HG02981 (cell line): ENCODE measurements around the gene ELOVL2.
"Not testable (repeated sequence)": the region's sequence is repeated elsewhere in the genome, so short reads cannot be mapped to it uniquely, and the experiment has no call there.

Source experiments
- ATAC-seq: cut with Tn5 transposase; IDR thresholded peaks from one replicate; pipeline ENCODE4 v1.9.1; 2021; ENCODE audit warnings: mild to moderate bottlenecking, moderate library complexity; ENCODE audit not compliant: unreplicated experiment

Gene ELOVL2, protein sequence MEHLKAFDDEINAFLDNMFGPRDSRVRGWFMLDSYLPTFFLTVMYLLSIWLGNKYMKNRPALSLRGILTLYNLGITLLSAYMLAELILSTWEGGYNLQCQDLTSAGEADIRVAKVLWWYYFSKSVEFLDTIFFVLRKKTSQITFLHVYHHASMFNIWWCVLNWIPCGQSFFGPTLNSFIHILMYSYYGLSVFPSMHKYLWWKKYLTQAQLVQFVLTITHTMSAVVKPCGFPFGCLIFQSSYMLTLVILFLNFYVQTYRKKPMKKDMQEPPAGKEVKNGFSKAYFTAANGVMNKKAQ

DNA sequence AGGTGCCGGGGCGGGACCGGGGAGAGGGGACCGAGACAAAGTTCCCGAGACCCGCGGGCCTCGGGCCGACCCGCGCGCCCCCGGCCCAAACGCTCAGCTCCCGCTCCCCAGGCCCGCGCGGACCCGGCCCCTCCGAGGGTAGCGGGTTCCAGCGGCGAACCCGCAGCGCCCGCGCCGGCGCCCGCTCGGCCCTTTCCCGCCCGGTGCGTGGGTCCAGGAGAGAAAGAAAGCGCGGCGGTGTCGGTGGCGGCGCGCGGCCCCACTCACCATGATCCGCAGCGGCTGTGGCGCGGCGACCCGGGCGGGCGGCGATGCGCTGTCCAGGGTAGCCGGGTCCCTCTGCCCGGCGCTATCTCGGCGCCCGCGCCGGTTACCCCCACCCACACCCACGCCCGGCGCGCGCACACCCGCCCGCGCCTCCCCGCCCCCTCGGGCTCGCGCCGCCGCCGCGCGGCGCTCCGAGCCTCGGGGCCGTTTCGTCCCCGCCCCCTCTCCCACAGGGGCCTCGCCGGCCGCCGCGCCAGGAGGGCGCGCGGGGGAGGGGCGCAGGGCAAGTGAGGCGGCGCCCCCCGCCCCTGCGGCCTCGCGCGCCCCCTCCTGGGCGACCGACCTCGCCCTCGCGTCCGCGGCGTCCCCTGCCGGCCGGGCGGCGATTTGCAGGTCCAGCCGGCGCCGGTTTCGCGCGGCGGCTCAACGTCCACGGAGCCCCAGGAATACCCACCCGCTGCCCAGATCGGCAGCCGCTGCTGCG lies at the start of gene ELOVL2:
Gene ELOVL2, minus strand, starts transcription at position 345 of the 751 bp plus-strand sequence. Its CDS starts 75 bp downstream, at position 270.
- ATAC-seq, result peak; percentile 49

DNA sequence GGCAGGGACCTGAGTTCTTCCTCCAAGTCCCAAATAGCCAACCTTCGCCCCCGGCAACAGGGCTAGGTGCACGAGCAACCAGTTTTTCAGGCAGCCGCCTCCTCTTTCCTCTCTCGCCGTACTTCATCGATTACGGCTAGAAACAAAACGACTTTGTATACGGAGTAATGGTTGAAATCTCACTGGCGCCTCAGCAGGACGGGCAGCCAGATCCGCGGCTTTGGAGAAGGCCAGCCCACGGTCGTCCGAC lies 49.2 kb upstream of the ELOVL2 start:
- peak; percentile 17 for ATAC-seq

DNA sequence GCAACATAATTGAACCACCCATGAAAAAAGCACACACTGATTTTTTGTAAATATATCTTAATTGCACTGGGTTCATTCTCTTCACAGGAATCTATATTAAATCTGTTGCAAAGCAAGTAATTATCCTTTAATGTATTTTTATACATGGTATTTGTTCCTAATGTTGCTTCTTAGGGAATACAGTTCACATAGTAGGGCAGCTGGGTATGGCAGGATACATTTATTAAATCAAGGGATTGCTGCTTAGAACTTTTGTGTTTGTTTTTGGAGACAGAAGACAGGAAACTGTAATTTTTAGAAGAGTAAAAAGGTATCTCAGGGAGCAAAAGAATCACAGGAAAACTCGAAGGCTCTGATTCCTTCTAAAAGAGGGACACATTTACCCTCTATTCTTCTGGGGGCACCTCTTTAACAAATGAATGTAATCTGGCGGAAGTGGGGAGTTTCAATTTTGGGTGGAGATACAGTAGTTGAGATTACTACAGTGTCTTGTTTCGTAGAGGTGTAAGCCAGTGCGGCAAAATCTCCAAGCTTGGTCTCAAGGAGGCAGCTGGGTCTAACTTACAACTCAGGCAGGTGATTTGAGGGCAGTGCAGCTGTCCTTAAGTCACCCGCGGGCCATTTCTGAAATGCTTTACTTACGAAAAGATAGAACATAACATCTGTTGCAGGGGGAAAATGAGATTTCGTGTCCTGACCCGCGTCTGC lies 48.7 kb upstream of the ELOVL2 start:
- peak; percentile 28 for ATAC-seq

DNA sequence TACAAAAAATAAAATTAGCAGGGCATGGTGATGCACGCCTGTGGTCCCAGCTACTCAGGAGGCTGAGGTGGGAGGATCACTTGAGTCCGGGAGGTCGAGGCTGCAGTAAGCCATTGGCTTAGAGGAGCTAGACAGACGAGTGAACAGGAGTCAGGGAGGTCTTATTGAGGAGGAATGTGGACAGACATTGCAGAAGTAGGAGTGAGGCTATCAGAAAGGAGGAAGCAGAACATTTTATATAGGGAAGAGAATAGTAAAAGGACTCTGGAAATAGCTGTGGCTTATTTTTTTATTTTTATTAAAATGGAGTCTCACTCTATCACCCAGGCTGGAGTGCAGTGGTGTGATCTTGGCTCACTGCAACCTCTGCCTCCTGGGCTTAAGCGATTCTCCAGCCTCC lies 47.0 kb upstream of the ELOVL2 start:
- not testable (repeated sequence) for ATAC-seq

DNA sequence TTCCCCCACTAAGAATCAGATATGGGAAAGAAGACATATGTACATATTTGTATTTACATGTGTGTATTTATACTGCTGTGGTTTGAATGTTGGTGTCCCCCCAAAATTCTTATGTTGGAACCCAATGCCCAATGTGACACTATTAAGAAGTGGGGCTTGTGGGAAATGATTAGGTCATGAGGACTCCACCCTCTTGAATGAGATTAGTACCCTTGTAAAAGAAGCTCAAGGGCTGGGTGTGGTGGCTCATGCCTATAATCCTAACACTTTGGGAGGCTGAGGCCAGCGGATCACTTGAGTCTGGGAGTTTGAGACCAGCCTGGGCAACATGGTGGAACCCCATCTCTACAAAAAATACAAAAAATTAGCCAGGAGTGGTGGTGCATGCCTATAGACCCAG lies 45.6 kb upstream of the ELOVL2 start:
- no peak for ATAC-seq

DNA sequence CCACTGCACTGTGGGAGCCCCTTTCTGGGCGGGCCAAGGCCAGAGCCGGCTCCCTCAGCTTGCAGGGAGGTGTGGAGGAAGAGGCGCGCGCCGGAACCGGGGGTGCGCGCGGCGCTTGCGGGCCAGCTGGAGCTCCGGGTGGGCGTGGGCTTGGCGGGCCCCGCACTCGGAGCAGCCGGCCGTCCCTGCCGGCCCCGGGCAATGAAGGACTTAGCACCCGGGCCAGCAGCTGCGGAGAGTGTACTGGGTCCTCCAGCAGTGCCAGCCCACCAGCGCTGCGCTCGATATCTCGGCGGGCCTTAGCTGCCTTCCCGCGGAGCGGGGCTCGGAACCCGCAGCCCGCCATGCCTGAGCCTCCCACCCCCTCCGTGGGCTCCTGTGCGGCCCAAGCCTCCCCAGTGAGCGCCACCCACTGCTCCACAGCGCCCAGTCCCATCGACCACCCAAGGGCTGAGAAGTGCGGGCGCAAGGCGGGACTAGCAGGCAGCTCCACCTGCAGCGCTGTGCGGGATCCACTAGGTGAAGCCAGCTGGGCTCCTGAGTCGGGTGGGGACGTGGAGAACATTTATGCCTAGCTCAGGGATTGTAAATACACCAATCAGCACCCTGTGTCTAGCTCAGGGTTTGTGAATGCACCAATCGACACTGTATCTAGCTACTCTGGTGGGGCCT lies 43.2 kb upstream of the ELOVL2 start:
- not testable (repeated sequence) for ATAC-seq

DNA sequence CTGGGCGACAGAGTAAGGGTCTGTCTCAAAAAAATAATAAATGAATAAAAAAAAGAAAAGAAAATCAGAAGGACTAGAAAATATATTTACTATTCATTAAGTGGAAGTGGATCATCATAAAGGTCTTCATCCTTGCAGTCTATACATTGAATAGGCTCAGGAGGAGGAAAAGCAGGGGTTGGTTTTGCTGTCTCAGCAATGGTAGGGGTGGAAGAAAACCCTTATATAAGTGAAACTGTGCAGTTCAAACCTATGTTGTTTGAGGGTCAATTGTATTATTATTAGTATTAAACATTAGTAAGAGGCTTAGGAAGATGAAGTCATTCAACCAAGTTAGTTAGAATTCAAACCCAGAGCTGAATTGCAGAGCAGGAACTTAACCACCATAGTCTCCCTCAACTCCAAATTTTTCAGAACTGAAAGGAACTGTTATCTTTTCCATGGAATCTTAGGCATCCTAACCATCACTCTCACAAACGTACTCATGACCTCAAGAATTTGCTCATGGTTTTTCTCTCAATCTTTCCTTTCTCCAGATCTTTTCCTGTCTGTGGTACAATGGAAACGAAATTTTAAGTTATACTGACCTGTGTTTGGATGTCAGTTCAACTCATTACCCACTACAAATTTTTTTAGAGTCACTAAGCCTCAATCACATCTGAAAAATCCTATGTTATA lies 41.8 kb upstream of the ELOVL2 start:
- ATAC-seq, result no peak

DNA sequence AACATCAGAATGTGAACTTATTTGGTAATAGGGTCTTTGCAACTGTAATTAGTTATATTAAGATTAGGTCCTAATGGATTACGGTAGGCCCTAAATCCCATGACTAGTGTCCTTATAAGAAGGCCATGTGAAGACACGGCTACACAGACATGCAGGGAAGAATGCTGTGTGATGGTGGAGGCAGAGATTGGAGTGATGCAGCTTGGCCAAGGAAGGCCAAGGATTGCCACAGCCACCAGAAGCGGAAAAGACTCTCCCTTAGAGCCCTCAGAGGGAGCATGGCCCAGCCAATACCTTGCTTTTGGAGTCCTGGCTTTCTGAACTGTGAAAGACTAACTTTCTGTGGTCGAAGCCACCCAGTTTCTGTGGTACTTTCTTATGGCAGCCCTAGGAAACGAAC lies 39.9 kb upstream of the ELOVL2 start:
- ATAC-seq, result no peak

DNA sequence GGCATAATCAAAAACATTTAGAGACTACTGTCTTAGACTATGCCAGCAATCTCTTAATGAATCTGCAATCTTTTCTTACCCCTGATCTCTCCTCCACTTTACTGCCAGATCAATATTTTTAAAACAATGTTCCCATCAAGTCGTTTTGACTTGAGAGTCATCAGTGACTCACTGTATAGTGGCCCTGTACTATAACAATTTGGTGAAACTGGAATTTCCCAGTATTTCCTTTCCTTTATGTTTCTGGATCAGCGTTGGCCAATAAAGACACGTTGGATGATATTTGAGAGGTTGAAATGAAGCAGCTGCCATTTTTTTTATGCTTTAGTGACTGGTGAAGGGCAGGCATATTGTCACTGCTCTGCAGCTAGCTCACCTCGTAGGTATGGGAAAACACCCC lies 39.4 kb upstream of the ELOVL2 start:
- ATAC-seq, result no peak

DNA sequence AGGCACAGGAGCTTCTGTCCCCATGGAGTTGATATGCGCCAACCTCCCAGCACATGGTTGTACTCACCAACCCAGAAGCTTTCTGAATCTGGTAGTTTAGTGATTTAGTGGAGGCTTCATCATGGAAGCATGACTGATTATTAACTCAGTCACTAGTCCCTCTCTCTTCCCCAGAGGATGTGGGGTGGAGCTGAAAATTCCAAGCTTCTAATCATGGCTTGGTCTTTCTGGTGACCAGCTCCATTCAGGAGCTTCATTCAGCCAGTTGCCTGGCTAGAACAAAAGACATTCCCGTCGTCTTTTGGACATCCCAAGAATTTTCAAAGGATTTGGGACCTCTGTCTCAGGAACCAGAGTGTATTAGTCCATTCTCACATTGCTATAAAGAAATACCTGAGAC lies 36.2 kb upstream of the ELOVL2 start:
- ATAC-seq, result no peak

DNA sequence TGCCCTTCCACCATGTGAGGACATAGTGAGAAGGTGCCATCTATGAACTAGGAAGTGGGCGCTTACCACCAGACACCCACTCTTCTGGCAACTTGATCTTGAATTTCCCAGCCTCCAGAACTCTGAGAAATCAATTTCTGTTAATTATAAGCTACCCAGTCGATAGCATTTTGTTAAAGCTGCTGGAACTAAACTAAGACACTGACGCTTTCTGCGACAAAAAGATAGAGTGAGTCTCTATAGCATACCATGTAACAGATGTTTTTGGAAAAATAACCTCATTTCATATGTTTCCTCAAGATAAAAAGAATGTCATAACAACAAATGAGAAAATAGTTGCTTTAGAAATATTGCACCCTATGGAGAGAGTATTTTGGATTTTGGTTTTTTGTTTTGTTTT lies 34.2 kb upstream of the ELOVL2 start:
- ATAC-seq, result no peak

DNA sequence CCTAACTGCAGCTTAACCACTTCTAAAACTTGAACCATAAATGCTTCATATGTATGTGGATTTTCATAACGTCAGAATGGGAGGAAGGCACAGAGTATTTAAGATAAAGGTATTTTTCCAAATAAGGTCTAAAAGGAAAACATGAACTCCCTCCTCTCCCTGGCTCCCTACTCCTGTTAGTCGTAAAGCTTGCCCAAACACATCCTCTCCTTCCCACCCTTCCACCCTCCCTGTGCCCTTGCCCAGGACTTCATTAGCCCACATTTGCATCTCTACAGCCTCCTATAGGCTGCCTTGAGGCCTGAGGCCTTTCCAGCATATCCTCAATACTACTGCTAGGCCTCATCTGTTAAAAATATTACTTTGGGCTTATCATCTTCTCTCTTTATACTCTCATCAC lies 32.4 kb upstream of the ELOVL2 start:
- ATAC-seq, result no peak

DNA sequence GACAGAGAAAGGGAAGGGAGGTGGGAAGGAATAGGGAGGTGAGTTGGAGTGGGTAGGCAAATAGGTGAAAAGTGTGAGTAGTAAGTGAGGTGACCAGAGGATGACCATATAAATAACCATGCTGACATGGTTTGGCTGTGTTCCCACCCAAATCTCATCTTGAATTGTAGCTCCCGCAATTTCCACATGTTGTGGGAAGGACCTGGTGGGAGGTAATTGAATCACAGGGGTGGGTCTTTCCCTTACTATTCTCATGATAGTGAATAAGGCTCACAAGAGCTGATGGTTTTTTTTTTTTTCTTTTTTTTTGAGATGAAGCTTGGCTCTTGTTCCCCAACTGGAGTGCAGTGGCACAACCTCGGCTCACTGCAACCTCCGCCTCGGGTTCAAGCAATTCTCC lies 28.0 kb upstream of the ELOVL2 start:
- ATAC-seq, result no peak

DNA sequence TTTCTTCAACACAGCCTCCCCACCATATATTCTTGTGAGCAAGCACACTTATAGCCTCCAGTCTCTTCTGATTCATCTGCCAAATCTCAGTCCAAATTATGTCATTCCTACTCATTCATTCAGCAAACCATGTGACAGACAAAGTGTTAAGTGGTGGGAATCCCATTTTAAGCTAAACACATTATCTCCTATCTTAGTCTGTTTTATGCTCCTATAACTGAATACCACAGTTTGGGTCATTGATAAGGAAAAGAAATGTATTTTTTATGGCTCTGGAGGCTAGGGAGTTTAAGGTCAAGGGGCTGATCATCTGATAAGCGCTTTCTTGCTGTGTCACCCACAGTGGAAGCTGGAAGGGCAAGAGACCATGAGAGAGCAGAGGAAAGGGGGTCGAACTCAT lies 25.7 kb upstream of the ELOVL2 start:
- ATAC-seq, result no peak

DNA sequence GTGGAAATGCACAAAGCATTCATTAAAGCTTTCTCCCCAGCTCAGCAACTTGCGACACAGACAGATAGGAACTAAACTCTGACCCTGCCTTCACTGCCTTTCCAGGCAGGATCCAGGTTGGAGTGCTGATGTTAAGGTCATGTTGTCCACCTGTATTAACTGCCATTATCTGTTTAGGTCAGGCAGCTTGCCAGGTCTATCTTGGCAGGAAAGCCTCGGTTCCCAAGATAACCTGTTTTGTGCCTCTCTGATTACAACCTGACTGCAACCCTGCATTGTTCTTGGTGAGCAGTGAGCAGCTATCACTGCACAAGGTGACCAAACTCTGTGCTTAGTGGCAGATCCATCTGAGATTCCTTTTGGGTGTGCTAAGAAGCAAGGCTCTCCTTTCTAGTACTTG lies 23.2 kb upstream of the ELOVL2 start:
- ATAC-seq, result no peak

DNA sequence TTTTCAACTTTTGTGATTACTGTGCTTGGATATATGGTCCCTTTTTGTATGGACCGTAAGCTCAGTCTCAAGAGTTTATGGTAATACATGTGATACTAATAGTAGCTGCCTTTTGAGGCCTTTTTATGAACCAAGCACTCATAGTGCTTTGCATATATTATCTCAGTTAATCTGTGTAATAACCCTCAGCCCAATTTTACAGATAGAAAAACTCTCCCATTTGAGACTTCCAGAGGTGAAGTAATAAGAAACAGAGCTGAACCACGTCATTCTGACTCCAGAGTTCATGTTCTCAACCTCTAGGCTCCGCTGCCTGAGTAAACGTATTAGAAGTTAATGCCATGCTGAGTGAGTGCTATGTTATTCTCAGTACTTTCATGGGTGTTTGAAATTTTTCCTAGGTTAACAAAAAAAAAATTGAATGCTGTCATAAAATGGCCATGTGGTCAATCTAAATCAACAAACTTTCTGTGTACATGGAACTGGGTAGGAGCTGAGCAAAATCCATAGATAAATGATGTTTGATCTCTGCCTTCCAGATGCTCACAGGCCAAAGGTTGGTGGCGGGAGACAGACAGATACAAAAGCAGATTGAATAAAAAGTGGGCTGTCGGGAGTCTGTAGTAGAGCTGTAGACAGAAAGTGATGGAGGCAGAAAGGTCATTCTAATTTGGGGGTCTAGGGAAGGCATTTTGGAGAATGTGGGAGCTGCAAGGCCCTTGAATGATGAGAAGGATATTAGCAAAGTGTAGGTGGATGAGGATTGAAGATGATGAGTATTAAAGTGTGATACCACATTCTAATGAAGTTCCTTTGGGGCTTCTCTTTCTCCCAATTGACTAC lies 22.6 kb upstream of the ELOVL2 start:
- ATAC-seq, result no peak

DNA sequence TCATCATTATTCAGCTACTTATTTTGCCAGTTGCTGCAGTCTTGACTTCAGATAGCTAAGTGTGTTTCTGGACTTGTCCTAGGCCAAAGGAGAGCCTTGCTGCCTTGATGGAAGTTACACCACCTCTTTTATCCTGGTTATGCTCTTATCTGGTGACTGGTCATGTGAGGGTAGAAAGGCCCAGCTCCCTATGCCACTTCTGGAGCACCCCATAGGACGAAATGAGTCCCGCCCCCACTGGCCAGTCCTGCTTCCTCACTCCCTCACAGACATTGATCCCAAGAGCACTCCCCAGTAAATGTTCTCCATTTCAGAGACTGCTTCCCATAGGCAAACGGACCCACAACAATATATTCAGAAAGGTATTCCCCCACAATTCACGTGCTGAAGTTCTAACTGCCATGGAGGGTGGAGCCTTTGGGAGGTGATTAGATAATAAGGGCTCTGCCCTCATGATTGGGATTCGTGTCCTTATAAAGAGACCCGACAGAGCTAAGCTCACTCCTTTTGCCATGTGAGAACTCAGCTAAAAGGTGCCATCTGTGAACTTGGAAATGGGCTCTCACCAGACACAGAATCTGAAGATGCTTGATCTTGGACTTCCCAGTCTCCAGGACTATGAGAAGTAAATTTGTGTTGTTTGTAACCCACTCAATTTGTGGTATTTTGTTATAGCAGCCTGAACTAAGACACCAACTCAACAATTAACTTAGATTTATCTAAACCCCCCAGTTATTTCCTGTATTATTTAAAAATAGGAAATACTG lies 21.5 kb upstream of the ELOVL2 start:
- ATAC-seq, result no peak

DNA sequence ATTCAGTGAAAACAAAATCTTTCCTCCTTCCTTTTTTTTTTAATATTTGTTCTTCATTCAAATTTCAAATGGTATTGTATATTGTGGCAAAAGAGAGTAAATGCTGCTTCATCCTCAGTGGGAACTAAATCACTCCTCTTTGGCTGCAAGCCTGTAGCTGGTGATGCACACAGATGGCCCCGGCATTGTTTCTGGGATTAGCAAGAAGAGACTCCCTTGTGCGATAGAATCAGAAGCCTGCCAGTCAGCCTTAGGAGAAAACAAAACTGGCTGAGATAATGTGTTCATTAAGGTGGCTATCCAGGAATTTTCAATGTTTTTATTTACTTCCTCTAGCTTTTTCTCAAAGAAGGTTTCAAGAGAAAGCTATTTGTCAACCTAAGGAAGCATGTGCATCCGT lies 20.7 kb upstream of the ELOVL2 start:
- no peak for ATAC-seq

DNA sequence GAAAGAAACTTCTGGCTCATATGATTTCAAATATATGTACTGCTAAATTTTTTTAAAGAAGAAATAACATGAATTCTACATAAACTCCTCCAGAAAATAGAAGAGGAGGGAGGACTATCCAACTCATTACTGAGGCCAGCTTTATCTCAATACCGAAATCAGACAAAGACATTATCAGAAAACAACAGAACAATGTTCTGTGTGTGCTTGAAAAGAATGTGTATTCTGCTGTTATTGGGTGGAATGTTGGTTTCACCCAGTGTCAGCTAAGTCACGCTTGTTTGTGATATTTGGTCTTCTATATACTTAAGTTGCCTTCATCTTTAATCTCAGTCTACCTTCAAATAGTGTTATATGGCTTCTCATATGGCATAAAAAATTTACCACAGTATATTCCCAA lies 18.6 kb upstream of the ELOVL2 start:
- no peak for ATAC-seq
